NCI-H2107 treated with DMSO at 0.1 percent for 48 hours (cell line): Measurements from ENCODE around the gene FAM221A.
"Not testable (repeated sequence)": the region's sequence is repeated elsewhere in the genome, so short reads cannot be mapped to it uniquely, and the experiment has no call there.

Experiments
- DNase-seq: peaks from one replicate; lab custom pipeline; 2025; ENCODE audit not compliant: unreplicated experiment; lab: John Stamatoyannopoulos, UW

Gene FAM221A, protein sequence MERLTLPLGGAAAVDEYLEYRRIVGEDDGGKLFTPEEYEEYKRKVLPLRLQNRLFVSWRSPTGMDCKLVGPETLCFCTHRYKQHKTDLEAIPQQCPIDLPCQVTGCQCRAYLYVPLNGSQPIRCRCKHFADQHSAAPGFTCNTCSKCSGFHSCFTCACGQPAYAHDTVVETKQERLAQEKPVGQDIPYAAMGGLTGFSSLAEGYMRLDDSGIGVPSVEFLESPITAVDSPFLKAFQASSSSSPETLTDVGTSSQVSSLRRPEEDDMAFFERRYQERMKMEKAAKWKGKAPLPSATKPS

GRCh38 chr7:23679898-23680413 lies at the start of gene FAM221A:
Gene FAM221A, plus strand, starts transcription at chr7:23680199. Its CDS starts 20 bp downstream, at chr7:23680219.
- peak; percentile 44 for DNase-seq

DNA sequence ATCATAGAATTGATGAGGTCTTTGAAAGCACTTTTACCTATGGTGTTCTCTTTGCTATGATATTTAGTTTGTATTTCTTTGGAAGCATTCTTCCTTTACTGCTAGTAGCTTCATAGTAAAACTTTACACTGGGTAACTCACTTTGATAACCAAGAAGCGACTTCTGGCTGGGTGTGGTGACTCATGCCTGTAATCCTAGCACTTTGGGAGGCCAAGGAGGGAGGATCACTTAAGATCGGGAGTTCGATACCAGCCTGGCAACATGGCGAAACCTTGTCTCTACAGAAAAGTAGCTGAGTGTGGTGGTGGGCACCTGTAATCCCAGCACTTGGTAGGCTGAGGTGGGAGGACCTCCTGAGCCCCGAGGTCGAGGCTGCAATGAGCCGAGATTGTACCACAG lies 46.6 kb upstream of the FAM221A start:
- DNase-seq = no peak

DNA sequence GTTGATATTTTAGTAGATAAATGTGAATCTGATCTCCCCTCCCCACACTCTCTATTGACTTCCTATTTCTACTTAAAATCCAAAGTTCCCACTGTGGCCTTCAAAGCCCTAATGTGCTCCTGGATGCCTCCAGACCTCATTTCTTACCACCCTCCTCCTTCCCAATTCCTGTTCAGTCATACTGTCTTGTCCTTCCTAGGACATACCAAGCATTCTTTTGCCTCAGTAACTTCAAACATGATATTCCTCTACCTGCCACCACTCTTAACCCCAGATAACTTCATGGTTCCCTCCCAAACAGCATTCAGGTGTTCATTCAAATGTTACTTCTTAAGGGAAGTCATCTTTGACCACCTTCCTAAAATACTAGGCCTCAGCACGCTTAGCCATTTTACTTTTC lies 34.2 kb upstream of the FAM221A start:
- no peak for DNase-seq

GRCh38 chr7:23653942-23654341 lies 26.1 kb upstream of the FAM221A start:
- DNase-seq = no peak

GRCh38 chr7:23654508-23654907 lies 25.5 kb upstream of the FAM221A start:
- DNase-seq = no peak

- no peak for DNase-seq
Measured at GRCh38 chr7:23655433-23655832, 24.6 kb upstream of the FAM221A start.

GRCh38 chr7:23658831-23659427 lies 21.1 kb upstream of the FAM221A start:
- no peak for DNase-seq

DNA sequence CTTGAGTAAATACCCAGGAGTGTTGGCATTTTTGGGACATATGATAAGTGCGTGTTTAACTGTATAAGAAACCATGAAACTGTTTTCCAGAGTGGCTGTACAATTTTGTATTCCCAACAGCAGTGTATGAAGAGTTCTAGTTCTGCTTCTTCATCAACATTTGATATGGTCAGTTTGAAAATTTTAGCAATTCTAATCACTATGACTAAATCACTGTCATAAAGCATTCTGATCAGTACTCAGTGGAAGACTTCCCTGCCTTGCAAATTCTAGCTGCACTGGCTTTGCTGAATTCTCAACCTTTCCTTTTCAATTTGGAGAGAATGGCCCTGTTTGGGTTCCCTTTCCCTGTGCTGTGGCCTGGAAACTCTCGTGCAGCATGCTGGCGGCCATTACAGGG lies 18.6 kb upstream of the FAM221A start:
- DNase-seq = no peak

DNA sequence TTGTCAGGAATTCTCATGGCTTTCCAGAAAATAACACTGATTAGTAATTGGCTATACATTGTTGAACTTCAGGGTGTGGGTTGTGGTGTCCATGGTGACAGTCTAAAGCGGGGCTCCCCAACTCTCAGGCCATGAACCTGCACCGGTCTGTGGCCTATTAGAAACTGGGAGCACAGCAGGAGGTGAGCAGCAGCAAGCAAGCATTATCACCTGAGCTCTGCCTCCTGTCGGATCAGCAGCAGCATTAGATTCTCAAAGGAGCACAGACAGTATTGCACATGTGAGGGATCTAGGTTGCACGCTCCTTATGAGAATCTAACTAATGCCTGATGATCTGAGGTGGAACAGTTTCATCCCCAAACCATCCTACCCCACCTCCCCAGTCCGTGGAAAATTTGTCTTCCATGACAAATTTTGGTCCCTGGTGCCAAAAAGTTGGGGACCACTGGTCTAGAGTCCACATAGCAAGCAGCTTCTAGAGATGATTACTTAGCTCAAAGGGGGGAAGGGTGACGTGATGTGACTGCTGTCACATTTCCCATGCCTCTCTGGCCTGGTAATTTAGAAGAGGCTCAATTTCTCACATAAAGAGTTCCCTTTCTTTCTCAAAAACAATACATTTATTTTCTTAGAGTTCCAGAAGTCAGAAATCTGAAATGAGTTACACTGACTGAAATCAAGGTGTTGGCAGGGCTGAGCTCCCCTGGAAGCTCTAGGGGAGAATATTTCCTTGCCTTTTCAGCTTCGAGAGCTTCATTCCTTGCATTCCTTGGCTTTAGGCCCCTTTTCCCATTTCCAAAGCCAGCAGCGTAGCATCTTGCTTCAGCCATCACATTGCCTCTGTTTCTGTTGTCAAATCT lies 17.6 kb upstream of the FAM221A start:
- no peak for DNase-seq

DNA sequence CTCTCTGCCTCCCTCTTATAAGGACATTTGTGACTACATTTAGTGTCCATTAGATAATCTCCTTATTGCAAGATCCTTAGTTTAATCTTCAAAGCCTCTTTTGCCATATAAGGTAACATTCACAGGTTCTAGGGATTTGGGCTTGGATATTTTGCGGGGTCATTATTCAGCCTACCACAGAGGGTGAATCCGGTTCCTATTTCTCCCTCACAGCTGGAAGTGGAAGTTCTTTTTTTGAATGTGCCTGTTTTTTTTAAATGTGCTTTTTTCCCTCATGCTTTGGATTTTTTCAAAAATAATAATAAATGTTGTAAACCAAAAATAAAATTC lies 17.1 kb upstream of the FAM221A start:
- DNase-seq = no peak

DNA sequence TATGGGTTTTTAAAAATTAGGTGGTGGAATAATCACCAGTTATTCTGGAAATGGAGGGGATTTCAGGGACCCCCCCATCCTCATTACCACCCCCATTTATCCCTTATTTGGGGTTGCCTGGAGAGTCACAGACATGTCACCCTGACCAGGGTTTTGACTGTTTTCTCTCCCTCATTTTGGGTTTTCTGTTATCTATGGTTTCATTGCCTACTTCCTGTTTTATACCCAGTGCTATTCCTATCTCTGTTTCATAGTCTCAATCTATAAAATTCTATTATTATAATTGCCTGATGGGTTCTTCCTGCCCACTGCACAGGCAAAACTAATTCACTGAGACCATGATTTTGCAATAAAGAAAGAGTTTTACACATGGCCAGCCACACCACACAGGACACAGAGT lies 15.9 kb upstream of the FAM221A start:
- DNase-seq = no peak

GRCh38 chr7:23672033-23672432 lies 8.0 kb upstream of the FAM221A start:
- no peak for DNase-seq

DNA sequence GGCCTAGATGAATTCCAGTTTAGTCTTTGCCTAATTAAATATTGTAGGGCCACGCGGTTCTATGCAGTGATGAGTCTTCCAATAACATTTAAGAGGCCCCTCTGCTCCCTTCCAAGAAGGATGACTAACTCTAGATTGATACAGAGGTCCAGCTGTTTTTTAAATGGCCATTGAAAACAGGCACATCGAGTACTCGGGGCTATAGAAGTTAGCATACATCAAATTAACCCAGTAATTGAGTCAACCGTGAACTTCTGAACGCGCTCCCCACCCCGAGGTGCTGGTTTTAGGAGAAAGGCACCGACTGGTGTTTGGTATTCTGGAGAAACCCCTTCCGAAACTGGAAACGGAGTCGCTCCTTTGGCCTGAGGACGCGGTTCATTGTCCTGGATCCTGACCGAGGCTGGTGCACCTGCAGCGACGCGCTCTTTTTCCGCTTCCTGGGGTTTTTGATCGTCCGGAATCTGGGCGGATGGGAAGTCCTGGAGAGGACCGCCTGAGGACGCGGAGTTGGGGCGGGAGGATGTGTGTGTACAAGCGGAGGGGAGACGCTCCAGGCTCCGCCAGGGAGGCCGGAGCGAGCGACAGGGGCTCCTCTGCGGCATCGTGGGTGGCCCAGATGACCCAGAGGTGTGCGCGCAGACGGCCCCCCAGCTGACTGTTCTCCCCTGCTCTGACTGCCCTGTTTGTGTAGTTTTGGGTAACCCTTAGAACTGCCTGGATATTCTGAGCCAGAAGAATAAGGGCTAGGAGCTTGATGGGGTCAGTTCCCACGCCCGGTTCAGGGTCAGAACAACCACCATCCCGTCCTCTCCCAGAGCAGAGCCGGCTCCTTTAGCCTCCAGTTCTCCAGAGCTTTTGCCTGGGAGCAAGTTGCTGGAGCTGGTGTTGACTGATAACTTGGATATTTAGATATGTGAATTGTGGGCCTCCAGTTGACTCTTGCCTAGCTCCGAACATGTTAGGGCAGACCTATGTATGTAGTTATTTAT lies 711 bp downstream of the FAM221A start:
- DNase-seq = no peak

- not testable (repeated sequence) for DNase-seq
Measured at GRCh38 chr7:23684041-23684440, 4.0 kb downstream of the FAM221A start.

DNA sequence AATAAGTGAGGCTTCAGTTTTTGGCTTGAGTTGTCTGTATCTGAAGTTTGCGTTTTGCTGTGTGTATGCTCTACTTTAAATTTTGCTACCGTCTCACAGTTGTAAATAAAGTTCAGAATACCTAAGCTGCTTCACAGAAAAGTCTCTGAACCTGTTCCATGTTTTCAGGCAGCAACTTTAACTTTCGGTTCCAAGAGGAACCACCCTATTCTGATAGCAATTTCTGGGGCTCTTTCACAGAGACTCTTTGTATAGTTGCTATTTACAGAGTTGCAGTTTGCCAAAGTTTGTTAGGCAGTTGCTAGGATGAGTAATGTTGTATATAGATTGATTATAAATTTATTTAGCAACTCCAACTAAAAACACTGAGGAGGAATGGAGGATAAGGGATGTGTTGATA lies 5.7 kb downstream of the FAM221A start:
- no peak for DNase-seq

DNA sequence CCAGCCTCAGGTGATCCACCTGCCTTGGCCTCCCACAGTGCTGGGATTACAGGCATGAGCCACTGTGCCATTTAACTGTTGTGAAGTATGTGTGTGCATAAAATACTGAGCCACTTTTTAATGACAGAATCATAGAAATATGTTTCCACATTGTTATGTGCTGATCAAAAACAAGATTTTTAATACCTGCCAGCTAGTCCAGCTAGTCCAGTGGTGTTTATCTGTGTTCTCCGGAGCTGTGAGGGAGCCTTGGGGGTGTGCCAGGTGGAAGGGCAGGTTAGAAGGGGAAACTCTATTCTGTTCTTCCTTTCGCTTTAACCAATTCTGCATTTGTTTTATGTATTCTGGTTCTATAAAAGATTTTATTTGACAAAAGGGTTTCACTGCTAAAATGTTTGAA lies 7.0 kb downstream of the FAM221A start:
- DNase-seq = no peak

DNA sequence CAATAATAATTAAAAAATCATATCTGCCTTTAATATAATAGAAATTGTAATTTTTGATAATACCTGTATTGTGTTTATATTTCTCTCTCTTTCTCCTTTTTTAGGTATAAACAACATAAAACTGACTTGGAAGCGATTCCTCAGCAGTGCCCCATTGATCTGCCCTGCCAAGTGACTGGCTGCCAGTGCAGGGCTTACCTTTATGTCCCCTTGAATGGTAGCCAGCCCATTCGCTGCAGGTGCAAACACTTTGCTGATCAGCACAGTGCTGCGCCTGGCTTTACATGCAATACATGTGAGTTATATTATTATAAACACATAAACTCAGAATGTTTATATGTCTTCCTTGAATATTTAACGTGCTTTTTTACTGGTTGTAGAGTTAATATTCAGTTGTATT lies 9.2 kb downstream of the FAM221A start:
- no peak for DNase-seq

- no peak for DNase-seq
Measured at GRCh38 chr7:23691320-23691719, 11.3 kb downstream of the FAM221A start.

- no peak for DNase-seq
Measured at GRCh38 chr7:23693224-23693623, 13.2 kb downstream of the FAM221A start.

DNA sequence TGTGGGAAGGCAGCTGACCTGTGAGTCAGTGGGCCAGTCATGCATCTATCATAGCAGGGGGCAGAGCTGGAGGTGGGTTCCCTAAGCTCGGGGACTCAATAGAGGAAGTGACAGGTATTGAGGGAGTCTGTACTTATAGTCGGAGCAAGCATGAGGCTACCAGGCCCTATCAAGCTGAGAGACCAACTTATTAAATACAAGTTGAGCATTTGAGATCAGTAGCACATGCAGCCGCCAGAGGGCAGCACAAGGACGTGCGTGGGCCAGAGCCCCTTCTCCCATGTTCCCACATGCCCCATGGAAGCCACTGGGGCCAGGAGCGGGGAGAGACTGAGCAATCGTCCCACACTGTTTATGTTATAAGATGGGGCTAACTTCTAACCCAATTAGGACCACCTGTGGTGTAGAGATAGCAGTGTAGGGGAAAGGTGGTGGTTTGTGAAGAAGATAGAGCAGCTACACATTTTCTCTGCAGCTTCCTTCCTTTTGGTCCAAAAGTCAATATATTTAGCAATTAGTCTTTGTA lies 17.0 kb downstream of the FAM221A start:
- DNase-seq = peak; percentile 4
